HCT116 (cell line): ENCODE measurements around the gene ARHGEF12. TPM values are rescaled to one million over a fixed set of nuclear protein-coding genes. Genes with fewer than 3 reads are reported as not detected.

Source experiments
- ATAC-seq: fragments of 200-7000 bp; cut with Tn5 transposase; 2 replicates; pipeline ENCODE4 v1.9.1; 2020; ENCODE audit warnings: mild to moderate bottlenecking, moderate library complexity
- BruUV-seq: library from RNA; stranded (reverse); fragments of 400-500 nt; replicated peaks from 2 replicates; lab custom pipeline; 2021; lab: Mats Ljungman, UMichigan
- CTCF ChIA-PET: fragments of 300-600 bp; sonication (Branson Sonifier 250); formaldehyde crosslinking; loops from one replicate; lab custom pipeline; 2021; ENCODE audit warnings: antibody characterized with exemption; lab: Charles Lee
- POLR2A ChIA-PET: fragments of 300-600, 350-600 bp; sonication (Branson Sonifier 250); formaldehyde crosslinking; loops from one replicate; lab custom pipeline; 2021; ENCODE audit warnings: antibody characterized with exemption; lab: Charles Lee
- RAD21 ChIA-PET, 2 experiments: fragments of 300-600 bp; sonication (Branson Sonifier 250); formaldehyde crosslinking; loops; one replicate each; lab custom pipeline; 2023; ENCODE audit warnings: low total read pairs in 2 of 2; ENCODE audit not compliant: uncharacterized antibody in 2 of 2, unreplicated experiment in 2 of 2, low non-redundant PET in 1 of 2; lab: Charles Lee
- DNase-seq: peaks from one replicate; pipeline ENCODE4 v3.0.0-alpha.2; 2010; ENCODE audit warnings: low read depth, low spot score
- H2AFZ ChIP-seq: fragments of 200-600 bp; shearing (Covaris generic), sonication (generic); 2 replicates; pipeline ENCODE4 v1.6.1; 2017; ENCODE audit warnings: low read depth, mixed run types, mixed read lengths, antibody characterized with exemption, low read length; ENCODE audit not compliant: poor library complexity, severe bottlenecking
- H3K27ac ChIP-seq: 2 replicates; pipeline ENCODE4 v1.5.1; 2012; ENCODE audit warnings: low read depth, low read length
- H3K27me3 ChIP-seq: fragments of 200-600 bp; sonication (generic); 2 replicates; pipeline ENCODE4 v1.6.1; 2016; ENCODE audit warnings: mixed run types, low read length, mixed read lengths; ENCODE audit not compliant: insufficient read depth
- H3K36me3 ChIP-seq, 2 experiments: fragments of 200-500 bp in 1 of 2; fragments of 200-600 bp in 1 of 2; sonication (Bioruptor generic) in 1 of 2; sonication (generic) in 1 of 2; 2 replicates each; pipeline versions ENCODE4 v1.5.1 to v1.6.1; 2014 to 2016; ENCODE audit warnings: low read length in 2 of 2, inconsistent platforms in 1 of 2, mixed read lengths in 1 of 2, mixed run types in 1 of 2; ENCODE audit not compliant: insufficient read depth in 2 of 2, control insufficient read depth in 1 of 2
- H3K4me1 ChIP-seq, 2 experiments: fragments of 200-600 bp in 1 of 2; sonication (generic) in 1 of 2; 2 replicates each; pipeline versions ENCODE4 v1.5.1 to v1.6.1; 2012 to 2017; ENCODE audit warnings: low read length in 2 of 2, inconsistent platforms in 1 of 2, mild to moderate bottlenecking in 1 of 2, mixed read lengths in 1 of 2, mixed run types in 1 of 2, moderate library complexity in 1 of 2; ENCODE audit not compliant: insufficient read depth in 2 of 2, control insufficient read depth in 1 of 2
- H3K4me2 ChIP-seq: fragments of 200-600 bp; sonication (generic); 2 replicates; pipeline ENCODE4 v1.6.1; 2017; ENCODE audit warnings: mixed run types, low read length, mixed read lengths
- H3K4me3 ChIP-seq, 2 experiments: fragments of 200-600 bp in 1 of 2; sonication (generic) in 1 of 2; replicated peaks in 1 of 2; 2 replicates each; pipeline ENCODE4 v1.5.1; 2011 to 2016; ENCODE audit warnings: low read length in 2 of 2, control low read depth in 1 of 2, low read depth in 1 of 2, mild to moderate bottlenecking in 1 of 2, mixed read lengths in 1 of 2, mixed run types in 1 of 2
- H3K79me2 ChIP-seq: fragments of 200-600 bp; sonication (generic); 2 replicates; pipeline ENCODE4 v1.6.1; 2017; ENCODE audit warnings: mild to moderate bottlenecking, mixed run types, low read length, moderate library complexity, mixed read lengths; ENCODE audit not compliant: insufficient read depth
- H3K9ac ChIP-seq: fragments of 200-600 bp; sonication (generic); 2 replicates; pipeline ENCODE4 v1.6.1; 2016; ENCODE audit warnings: low read length, mixed read lengths
- H3K9me2 ChIP-seq: fragments of 200-600 bp; sonication (generic), shearing (Covaris generic); 2 replicates; pipeline ENCODE4 v1.6.1; 2017; ENCODE audit warnings: mixed run types, mild to moderate bottlenecking, moderate library complexity; ENCODE audit not compliant: insufficient read depth
- H3K9me3 ChIP-seq, 2 experiments: fragments of 200-500 bp in 1 of 2; fragments of 200-600 bp in 1 of 2; sonication (Bioruptor generic) in 1 of 2; sonication (generic) in 1 of 2; 2 replicates each; pipeline ENCODE4 v1.6.1; 2014 to 2017; ENCODE audit warnings: low read length in 2 of 2, mixed read lengths in 2 of 2, inconsistent platforms in 1 of 2, low read depth in 1 of 2, mild to moderate bottlenecking in 1 of 2, mixed run types in 1 of 2, moderate library complexity in 1 of 2; ENCODE audit not compliant: control insufficient read depth in 1 of 2, insufficient read depth in 1 of 2
- H4K20me1 ChIP-seq: fragments of 200-600 bp; sonication (generic), shearing (Covaris generic); 2 replicates; pipeline ENCODE4 v1.6.1; 2017; ENCODE audit warnings: mixed run types, mild to moderate bottlenecking, moderate library complexity; ENCODE audit not compliant: insufficient read depth
- CTCF ChIP-seq, 3 experiments: fragments of 200-600 bp in 1 of 3; sonication (generic) in 1 of 3; IDR thresholded peaks in 2 of 3; conservative IDR thresholded peaks in 1 of 3; 2 replicates each; pipeline ENCODE4 v1.5.1; 2012 to 2017; ENCODE audit warnings: low read depth in 2 of 3, low read length in 2 of 3, antibody characterized with exemption in 1 of 3, borderline replicate concordance in 1 of 3, control low read depth in 1 of 3, mild to moderate bottlenecking in 1 of 3, mixed read lengths in 1 of 3, mixed run types in 1 of 3, moderate library complexity in 1 of 3; ENCODE audit not compliant: insufficient read depth in 1 of 3
- EGR1 ChIP-seq: IDR thresholded peaks from 2 replicates; pipeline ENCODE4 v1.6.1; 2012; ENCODE audit warnings: low read depth
- POLR2AphosphoS5 ChIP-seq: IDR thresholded peaks from 2 replicates; pipeline ENCODE4 v1.6.1; 2011; ENCODE audit warnings: mild to moderate bottlenecking, low read depth, low read length, moderate library complexity
- REST ChIP-seq: IDR thresholded peaks from 2 replicates; pipeline ENCODE4 v1.6.1; 2012; ENCODE audit warnings: low read depth
- SP1 ChIP-seq: IDR thresholded peaks from 2 replicates; pipeline ENCODE4 v1.6.1; 2012; ENCODE audit warnings: low read depth
- ZFX ChIP-seq: fragments of 450-650 bp; IDR thresholded peaks from 2 replicates; pipeline ENCODE4 v1.6.1; 2017
- intact Hi-C: fragments of 100-400 bp; cut with micrococcal nuclease; formaldehyde crosslinking; loops from 2 replicates; pipeline ENCODE4 v1.10.0; 2022
- total RNA-seq: library from RNA; stranded (reverse); gene quantifications from one replicate; pipeline ENCODE4 v1.2.1, GENCODE V29; 2021; ENCODE audit not compliant: unreplicated experiment

Gene ARHGEF12
- total RNA-seq, 1 experiment from 2014 or later = 81.4 TPM

- no peak for TF ChIP-seq REST
- TF ChIP-seq SP1 = no peak
- no peak for TF ChIP-seq CTCF (IDR thresholded peaks at IDR 0.05 in 2 of 3, conservative IDR thresholded peaks at IDR 0.05 in 1 of 3; ENCODE audit: borderline replicate concordance in 1 of 3, insufficient read depth in 1 of 3, low read depth in 2 of 3, low read length in 2 of 3)
- no peak for TF ChIP-seq ZFX
Observed at GRCh38 chr11:120527111-120527761, 191.0 kb downstream of the ARHGEF12 start (continued).

DNA sequence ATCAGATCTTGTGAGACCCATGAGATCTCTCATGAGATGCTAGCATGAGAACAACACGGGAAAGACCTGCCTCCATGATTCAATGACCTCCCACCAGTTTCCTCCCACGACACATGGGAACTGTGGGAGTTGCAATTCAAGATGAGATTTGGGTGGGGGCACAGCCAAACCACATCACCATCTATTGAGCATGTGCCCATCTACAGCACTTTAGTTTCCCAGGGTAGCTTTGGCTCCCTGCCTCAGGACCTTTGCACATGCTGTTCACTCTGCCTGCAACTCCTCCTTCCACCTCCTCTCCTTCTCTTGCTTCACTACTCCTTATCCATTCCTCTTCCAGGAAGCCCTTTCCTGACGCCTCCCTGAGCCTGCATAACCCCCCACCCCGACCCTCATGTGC, 192.5 kb downstream of the ARHGEF12 start:
- DNase-seq (no peak), ATAC-seq (no peak)
- Histone ChIP-seq H3K9me2 (no peaks in the 10 kb centered on the region), H3K4me1 (no peaks in the 10 kb centered on the region), H3K9ac (no peak overlapping the region), H3K4me2 (no peak overlapping the region), H3K27me3 (no peaks in the 10 kb centered on the region), H3K27ac (no peak overlapping the region), H3K79me2 (no peaks in the 10 kb centered on the region), H3K36me3 (no peaks in the 10 kb centered on the region), H3K9me3 (no peaks in the 10 kb centered on the region), H2AFZ (no peak overlapping the region), H4K20me1 (no peaks in the 10 kb centered on the region), H3K4me3 (no peak overlapping the region)
- ChIA-PET POLR2A (no interaction called here), CTCF (no interaction called here), RAD21 (no interaction called here)
- intact Hi-C loops = no loop called here
- BruUV-seq = no TSS peak
- TF ChIP-seq ZFX = no peak
- no peak for TF ChIP-seq SP1
- no peak for TF ChIP-seq EGR1
- no peak for TF ChIP-seq POLR2AphosphoS5
